ENCODE data around the gene SLC8A2.

SLC8A2 gene

DNA sequence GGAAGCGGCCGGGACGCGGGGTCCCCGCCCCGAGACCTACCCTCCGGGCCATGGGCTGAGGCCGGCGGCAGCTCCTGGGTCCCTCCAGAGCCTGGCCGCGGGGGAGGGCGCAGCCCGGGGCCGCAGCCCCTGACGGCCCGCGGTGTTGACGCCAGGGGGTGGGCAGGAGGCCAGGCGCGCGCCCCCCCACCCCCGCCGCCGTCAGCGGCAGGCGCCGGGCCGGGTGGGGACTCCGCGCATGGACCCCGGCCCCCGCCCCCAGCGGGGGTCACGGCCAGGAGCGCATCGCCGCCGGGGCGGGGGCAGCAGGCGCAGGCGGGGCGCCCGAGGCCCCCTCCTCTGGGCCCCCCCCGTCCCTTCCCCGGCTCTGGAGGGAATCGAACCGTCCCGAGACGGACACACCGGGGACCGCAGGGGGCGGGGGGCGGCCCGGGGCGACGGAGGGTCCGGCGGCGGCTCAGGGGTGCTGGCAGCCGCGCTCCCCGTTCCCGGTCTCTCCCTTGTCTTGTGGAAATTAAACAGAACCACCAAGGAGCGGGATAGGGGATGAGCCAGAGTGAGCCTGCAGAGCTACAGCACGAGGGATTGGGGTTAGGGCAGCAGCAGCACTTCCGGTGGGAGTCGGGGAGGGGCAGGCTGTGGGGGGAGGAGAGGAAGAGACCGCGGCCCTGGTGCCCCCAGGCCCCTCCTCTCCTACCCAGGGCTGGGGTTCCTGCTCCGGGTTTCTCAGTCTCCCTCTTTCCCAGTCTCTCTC is 52.5 kb downstream of the SLC8A2 start, which contains the start of gene MEIS3:
Gene MEIS3, minus strand, starts transcription at position 498 of the 754 bp plus-strand sequence. Its CDS starts 446 bp downstream, at position 52.
- Histone ChIP-seq H3F3A (ENCODE audit: insufficient read depth, low read length) (no peaks in the 10 kb centered on the region), H3K4me1 (ENCODE audit: insufficient read depth, low read length, severe bottlenecking) (no peaks in the 10 kb centered on the region), H3K27ac (ENCODE audit: low read depth, low read length, poor library complexity, severe bottlenecking) (no peak within 1 kb of the TSS), H3K9me3 (ENCODE audit: low read length) (no peaks in the 10 kb centered on the region), H3K79me2 (ENCODE audit: insufficient read depth, low read length) (no peaks in the 10 kb centered on the region), H3K4me3 (ENCODE audit: low read depth, low read length, poor library complexity, severe bottlenecking) (no peak within 1 kb of the TSS), H3K27me3 (ENCODE audit: insufficient read depth, low read length) (peaks cover 5% of the 10 kb centered on the region; the same call in 1 of the 2 replicates), H3K36me3 (ENCODE audit: insufficient read depth, low read length) (no peaks in the 10 kb centered on the region), H2AFZ (ENCODE audit: low read length) (no peak within 1 kb of the TSS), H3K9me2 (ENCODE audit: low read depth, low read length) (no peaks in the 10 kb centered on the region), H3K4me2 (ENCODE audit: low read length) (peak within 1 kb of the TSS; percentile 36; the same call in 1 of the 2 replicates), H4K20me1 (ENCODE audit: insufficient read depth, low read length) (no peaks in the 10 kb centered on the region), H3K9ac (ENCODE audit: low read length) (no peak within 1 kb of the TSS)
- TF ChIP-seq, protein P1, sequence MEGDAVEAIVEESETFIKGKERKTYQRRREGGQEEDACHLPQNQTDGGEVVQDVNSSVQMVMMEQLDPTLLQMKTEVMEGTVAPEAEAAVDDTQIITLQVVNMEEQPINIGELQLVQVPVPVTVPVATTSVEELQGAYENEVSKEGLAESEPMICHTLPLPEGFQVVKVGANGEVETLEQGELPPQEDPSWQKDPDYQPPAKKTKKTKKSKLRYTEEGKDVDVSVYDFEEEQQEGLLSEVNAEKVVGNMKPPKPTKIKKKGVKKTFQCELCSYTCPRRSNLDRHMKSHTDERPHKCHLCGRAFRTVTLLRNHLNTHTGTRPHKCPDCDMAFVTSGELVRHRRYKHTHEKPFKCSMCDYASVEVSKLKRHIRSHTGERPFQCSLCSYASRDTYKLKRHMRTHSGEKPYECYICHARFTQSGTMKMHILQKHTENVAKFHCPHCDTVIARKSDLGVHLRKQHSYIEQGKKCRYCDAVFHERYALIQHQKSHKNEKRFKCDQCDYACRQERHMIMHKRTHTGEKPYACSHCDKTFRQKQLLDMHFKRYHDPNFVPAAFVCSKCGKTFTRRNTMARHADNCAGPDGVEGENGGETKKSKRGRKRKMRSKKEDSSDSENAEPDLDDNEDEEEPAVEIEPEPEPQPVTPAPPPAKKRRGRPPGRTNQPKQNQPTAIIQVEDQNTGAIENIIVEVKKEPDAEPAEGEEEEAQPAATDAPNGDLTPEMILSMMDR (IDR thresholded peaks at IDR 0.05; ENCODE audit: low read length) = no peak
- TF ChIP-seq EZH2 (IDR thresholded peaks at IDR 0.05; ENCODE audit: borderline replicate concordance, low read length) = no peak

DNA sequence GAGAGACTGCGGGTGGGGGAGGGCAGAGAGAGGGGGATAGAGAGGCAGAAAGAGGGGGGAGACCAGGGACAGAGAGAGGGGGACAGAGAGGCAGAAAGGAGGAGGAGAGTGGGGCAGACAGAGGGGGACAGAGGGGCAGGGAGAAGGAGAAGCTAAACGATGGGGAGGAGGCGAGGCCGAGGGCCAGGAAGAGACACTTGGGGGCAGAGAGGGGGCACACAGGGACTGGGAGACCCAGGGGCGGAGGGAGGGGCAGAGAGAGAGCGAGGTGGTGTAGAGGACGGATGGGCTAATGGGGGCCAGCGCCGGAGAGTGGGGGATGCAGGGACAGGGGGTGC is 53.0 kb downstream of the SLC8A2 start:
- Histone ChIP-seq H3K9me3 (ENCODE audit: low read length) (no peaks in the 10 kb centered on the region), H3F3A (ENCODE audit: insufficient read depth, low read length) (no peaks in the 10 kb centered on the region), H3K9me2 (ENCODE audit: low read depth, low read length) (no peaks in the 10 kb centered on the region), H3K27me3 (ENCODE audit: insufficient read depth, low read length) (peaks cover 5% of the 10 kb centered on the region; the same call in 1 of the 2 replicates), H3K36me3 (ENCODE audit: insufficient read depth, low read length) (no peaks in the 10 kb centered on the region), H3K9ac (ENCODE audit: low read length) (no peak overlapping the region), H3K4me1 (ENCODE audit: insufficient read depth, low read length, severe bottlenecking) (no peaks in the 10 kb centered on the region), H2AFZ (ENCODE audit: low read length) (no peak overlapping the region), H3K4me2 (ENCODE audit: low read length) (0 out of 2 replicates have a peak overlapping the region, but pooled peaks have one; percentile 36), H3K4me3 (ENCODE audit: low read depth, low read length, poor library complexity, severe bottlenecking) (no peak overlapping the region), H4K20me1 (ENCODE audit: insufficient read depth, low read length) (no peaks in the 10 kb centered on the region), H3K79me2 (ENCODE audit: insufficient read depth, low read length) (no peaks in the 10 kb centered on the region), H3K27ac (ENCODE audit: low read depth, low read length, poor library complexity, severe bottlenecking) (no peak overlapping the region)
- TF ChIP-seq, protein P1 (IDR thresholded peaks at IDR 0.05; ENCODE audit: low read length) = no peak
- no peak for TF ChIP-seq EZH2 (IDR thresholded peaks at IDR 0.05; ENCODE audit: borderline replicate concordance, low read length)

DNA sequence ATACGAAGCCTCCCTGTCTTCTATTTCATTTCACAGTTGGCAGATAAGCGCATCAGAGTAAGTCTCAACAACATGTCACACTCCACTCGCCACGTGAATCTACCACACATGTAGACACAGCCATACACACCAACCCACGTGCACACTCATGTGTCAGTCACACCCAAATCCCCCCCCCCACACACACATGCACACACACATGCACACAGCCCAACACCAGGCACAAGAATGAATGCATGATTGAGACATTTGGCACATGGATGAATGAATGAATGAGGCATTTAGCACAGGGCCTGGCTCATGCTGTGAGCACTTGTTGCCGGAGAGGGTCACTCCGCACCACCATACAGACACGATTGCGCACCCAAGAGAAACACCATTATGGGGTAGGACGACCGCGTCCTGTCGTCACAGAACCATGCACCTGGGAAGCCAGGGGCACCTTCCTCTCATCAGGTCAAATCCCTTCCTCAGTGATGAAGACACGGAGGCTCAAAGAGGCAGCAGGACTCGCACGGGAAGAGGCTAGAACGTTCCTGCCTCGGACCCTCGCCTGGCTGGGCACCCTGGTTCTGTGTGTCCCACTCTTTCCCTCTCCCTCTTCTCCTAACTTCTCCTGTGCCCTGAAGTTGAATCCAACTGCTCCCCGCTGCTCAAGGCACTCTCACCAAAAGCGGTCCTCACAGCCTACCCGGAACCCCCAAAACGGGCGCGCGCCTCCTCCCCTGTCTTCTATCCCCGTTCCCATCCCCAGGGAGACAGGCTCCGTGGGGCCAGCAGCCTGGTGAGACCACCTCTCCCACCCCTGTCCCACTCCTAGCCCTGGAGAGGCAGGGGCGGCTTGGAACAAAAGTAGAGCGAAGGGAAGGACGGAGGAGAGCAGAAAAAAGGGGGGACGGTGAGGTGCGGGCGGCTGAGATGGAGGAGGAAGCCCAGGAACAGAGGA is 53.7 kb downstream of the SLC8A2 start:
- no peak for TF ChIP-seq EZH2 (IDR thresholded peaks at IDR 0.05; ENCODE audit: borderline replicate concordance, low read length)
- TF ChIP-seq, protein P1 (IDR thresholded peaks at IDR 0.05; ENCODE audit: low read length) = no peak
- no peaks in the 10 kb centered on the region for H3K4me1 ChIP-seq (ENCODE audit: insufficient read depth, low read length, severe bottlenecking)
- H2AFZ ChIP-seq (ENCODE audit: low read length) = no peak overlapping the region
- no peak overlapping the region for H3K9ac ChIP-seq (ENCODE audit: low read length)
- no peaks in the 10 kb centered on the region for H3K79me2 ChIP-seq (ENCODE audit: insufficient read depth, low read length)
- H3K4me3 ChIP-seq (ENCODE audit: low read depth, low read length, poor library complexity, severe bottlenecking) = no peak overlapping the region
- no peak overlapping the region for H3K27ac ChIP-seq (ENCODE audit: low read depth, low read length, poor library complexity, severe bottlenecking)
- no peaks in the 10 kb centered on the region for H3F3A ChIP-seq (ENCODE audit: insufficient read depth, low read length)
- H3K36me3 ChIP-seq (ENCODE audit: insufficient read depth, low read length) = no peaks in the 10 kb centered on the region
- no peaks in the 10 kb centered on the region for H3K9me3 ChIP-seq (ENCODE audit: low read length)
- no peaks in the 10 kb centered on the region for H4K20me1 ChIP-seq (ENCODE audit: insufficient read depth, low read length)
- no peaks in the 10 kb centered on the region for H3K9me2 ChIP-seq (ENCODE audit: low read depth, low read length)
- H3K4me2 ChIP-seq (ENCODE audit: low read length) = no peak overlapping the region
- H3K27me3 ChIP-seq (ENCODE audit: insufficient read depth, low read length) = peaks cover 5% of the 10 kb centered on the region; the same call in 1 of the 2 replicates
